ENCODE data around the gene ADAMTSL5.
A peak's percentile ranks its signal among the peaks of the same experiment; 100 is the strongest.
"Not testable (repeated sequence)": the region's sequence is repeated elsewhere in the genome, so short reads cannot be mapped to it uniquely, and the experiment has no call there.

The ADAMTSL5 gene

GRCh38 chr19:1524287-1524971 is 11.6 kb upstream of the ADAMTSL5 start:
- DNase-seq (ENCODE audit: low spot score in 2 of 2) (no peak), ATAC-seq (ENCODE audit: low read depth) (no peak)
- Mint-ChIP-seq H3K4me3 (no peak overlapping the region), H3K27me3 (peaks cover 34% of the 10 kb centered on the region), H3K4me1 (peaks cover 5% of the 10 kb centered on the region), H3K9me3 (no peaks in the 10 kb centered on the region), H3K36me3 (no peaks in the 10 kb centered on the region), H3K27ac (no peak overlapping the region)

GRCh38 chr19:1523412-1524286 is 10.8 kb upstream of the ADAMTSL5 start, which contains the start of gene PLK5:
Gene PLK5, plus strand, starts transcription at chr19:1524077. Its CDS starts 2,920 bp downstream, at chr19:1526997.
- ATAC-seq (ENCODE audit: low read depth) (no peak), DNase-seq (ENCODE audit: low spot score in 2 of 2) (no peak)
- Mint-ChIP-seq H3K27me3 (peaks cover 36% of the 10 kb centered on the region), H3K27ac (no peak within 1 kb of the TSS), H3K4me3 (no peak within 1 kb of the TSS), H3K9me3 (no peaks in the 10 kb centered on the region), H3K4me1 (peaks cover 5% of the 10 kb centered on the region), H3K36me3 (no peaks in the 10 kb centered on the region)

- ATAC-seq (ENCODE audit: low read depth) (no peak), DNase-seq (ENCODE audit: low spot score in 2 of 2) (no peak)
- no peak overlapping the region for H3K4me3 Mint-ChIP-seq
- H3K36me3 Mint-ChIP-seq = no peaks in the 10 kb centered on the region
- no peaks in the 10 kb centered on the region for H3K9me3 Mint-ChIP-seq
- H3K27ac Mint-ChIP-seq = no peak overlapping the region
- peaks cover 41% of the 10 kb centered on the region for H3K27me3 Mint-ChIP-seq
- H3K4me1 Mint-ChIP-seq = peaks cover 5% of the 10 kb centered on the region
Observed at GRCh38 chr19:1522838-1523237, 10.0 kb upstream of the ADAMTSL5 start.

GRCh38 chr19:1522061-1522460 is 9.2 kb upstream of the ADAMTSL5 start:
- no peak for ATAC-seq (ENCODE audit: low read depth)
- Mint-ChIP-seq H3K9me3 (no peaks in the 10 kb centered on the region), H3K27ac (no peak overlapping the region), H3K36me3 (no peaks in the 10 kb centered on the region), H3K4me1 (peaks cover 5% of the 10 kb centered on the region), H3K27me3 (peaks cover 35% of the 10 kb centered on the region), H3K4me3 (no peak overlapping the region)
- DNase-seq (ENCODE audit: low spot score in 2 of 2) = no peak

GRCh38 chr19:1521636-1522035 is 8.8 kb upstream of the ADAMTSL5 start:
- ATAC-seq (ENCODE audit: low read depth) (no peak), DNase-seq (ENCODE audit: low spot score in 2 of 2) (no peak)
- H3K36me3 Mint-ChIP-seq = no peaks in the 10 kb centered on the region
- H3K4me3 Mint-ChIP-seq = no peak overlapping the region
- H3K27ac Mint-ChIP-seq = no peak overlapping the region
- H3K27me3 Mint-ChIP-seq = peaks cover 32% of the 10 kb centered on the region
- peaks cover 5% of the 10 kb centered on the region for H3K4me1 Mint-ChIP-seq
- peaks cover 1% of the 10 kb centered on the region for H3K9me3 Mint-ChIP-seq

GRCh38 chr19:1520203-1520780 is 7.5 kb upstream of the ADAMTSL5 start:
- Mint-ChIP-seq H3K9me3 (peaks cover 1% of the 10 kb centered on the region), H3K27ac (no peak overlapping the region), H3K27me3 (peaks cover 25% of the 10 kb centered on the region), H3K4me3 (no peak overlapping the region), H3K4me1 (peaks cover 5% of the 10 kb centered on the region), H3K36me3 (no peaks in the 10 kb centered on the region)
- DNase-seq (ENCODE audit: low spot score in 2 of 2) (no peak), ATAC-seq (ENCODE audit: low read depth) (no peak)

GRCh38 chr19:1519802-1520201 is 7.0 kb upstream of the ADAMTSL5 start:
- H3K9me3 Mint-ChIP-seq; DNase-seq (ENCODE audit: low spot score in 2 of 2); H3K27ac Mint-ChIP-seq; H3K4me1 Mint-ChIP-seq; H3K36me3 Mint-ChIP-seq; ATAC-seq (ENCODE audit: low read depth); H3K4me3 Mint-ChIP-seq: not testable (repeated sequence)
- peaks cover 26% of the 10 kb centered on the region for H3K27me3 Mint-ChIP-seq

- ATAC-seq (ENCODE audit: low read depth) (no peak), DNase-seq (ENCODE audit: low spot score in 2 of 2) (no peak)
- H3K9me3 Mint-ChIP-seq = peaks cover 1% of the 10 kb centered on the region
- H3K4me3 Mint-ChIP-seq = no peak overlapping the region
- H3K4me1 Mint-ChIP-seq = peaks cover 2% of the 10 kb centered on the region
- H3K27ac Mint-ChIP-seq = no peak overlapping the region
- no peaks in the 10 kb centered on the region for H3K36me3 Mint-ChIP-seq
- H3K27me3 Mint-ChIP-seq = peaks cover 23% of the 10 kb centered on the region
Observed at GRCh38 chr19:1518471-1518870, 5.7 kb upstream of the ADAMTSL5 start.

GRCh38 chr19:1516395-1516753 is 3.6 kb upstream of the ADAMTSL5 start:
- Mint-ChIP-seq H3K36me3 (no peaks in the 10 kb centered on the region), H3K9me3 (peaks cover 1% of the 10 kb centered on the region), H3K4me1 (peaks cover 2% of the 10 kb centered on the region), H3K27me3 (peaks cover 18% of the 10 kb centered on the region), H3K27ac (no peak overlapping the region), H3K4me3 (no peak overlapping the region)
- ATAC-seq (ENCODE audit: low read depth) (no peak), DNase-seq (ENCODE audit: low spot score in 2 of 2) (no peak)

GRCh38 chr19:1514986-1515721 is 2.3 kb upstream of the ADAMTSL5 start:
- no peak overlapping the region for H3K4me3 Mint-ChIP-seq
- peaks cover 1% of the 10 kb centered on the region for H3K9me3 Mint-ChIP-seq
- H3K4me1 Mint-ChIP-seq = peaks cover 2% of the 10 kb centered on the region
- DNase-seq (ENCODE audit: low spot score in 2 of 2) = no peak
- no peak overlapping the region for H3K27ac Mint-ChIP-seq
- H3K36me3 Mint-ChIP-seq = no peaks in the 10 kb centered on the region
- peaks cover 22% of the 10 kb centered on the region for H3K27me3 Mint-ChIP-seq
- no peak for ATAC-seq (ENCODE audit: low read depth)

- Mint-ChIP-seq H3K36me3 (no peaks in the 10 kb centered on the region), H3K27ac (no peak overlapping the region), H3K27me3 (peaks cover 25% of the 10 kb centered on the region), H3K9me3 (peaks cover 1% of the 10 kb centered on the region), H3K4me3 (no peak overlapping the region), H3K4me1 (peaks cover 2% of the 10 kb centered on the region)
- DNase-seq (ENCODE audit: low spot score in 2 of 2) (no peak), ATAC-seq (ENCODE audit: low read depth) (no peak)
Observed at GRCh38 chr19:1514295-1514661, 1.5 kb upstream of the ADAMTSL5 start.

GRCh38 chr19:1513499-1514294 is 878 bp upstream of the ADAMTSL5 start:
- Mint-ChIP-seq H3K36me3 (no peaks in the 10 kb centered on the region), H3K4me3 (peak overlapping the region; percentile 49), H3K27me3 (peaks cover 24% of the 10 kb centered on the region)

More at GRCh38 chr19:1513499-1514294, 878 bp upstream of the ADAMTSL5 start:
- Mint-ChIP-seq H3K9me3 (peaks cover 1% of the 10 kb centered on the region), H3K4me1 (peaks cover 2% of the 10 kb centered on the region), H3K27ac (no peak overlapping the region)
- peak; percentile 68 for ATAC-seq (ENCODE audit: low read depth)
- DNase-seq (ENCODE audit: low spot score in 2 of 2) = peak; percentile 52 to 54

Data from memory B cell (primary cell).